Stimulated activated CD8-positive, alpha-beta memory T cell treated with anti-CD3 and anti-CD28 coated beads, Interleukin-2, amount 100 ng/mL, for 48 hours (primary cell): ENCODE results near the gene ASF1A.
"Not testable (repeated sequence)": the region's sequence is repeated elsewhere in the genome, so short reads cannot be mapped to it uniquely, and the experiment has no call there.

Experiments
- DNase-seq, 2 donors: peaks; one replicate each; pipeline ENCODE4 v3.0.0-alpha.2; 2020; ENCODE audit warnings: low read depth in 2 of 2

The ASF1A gene

DNA sequence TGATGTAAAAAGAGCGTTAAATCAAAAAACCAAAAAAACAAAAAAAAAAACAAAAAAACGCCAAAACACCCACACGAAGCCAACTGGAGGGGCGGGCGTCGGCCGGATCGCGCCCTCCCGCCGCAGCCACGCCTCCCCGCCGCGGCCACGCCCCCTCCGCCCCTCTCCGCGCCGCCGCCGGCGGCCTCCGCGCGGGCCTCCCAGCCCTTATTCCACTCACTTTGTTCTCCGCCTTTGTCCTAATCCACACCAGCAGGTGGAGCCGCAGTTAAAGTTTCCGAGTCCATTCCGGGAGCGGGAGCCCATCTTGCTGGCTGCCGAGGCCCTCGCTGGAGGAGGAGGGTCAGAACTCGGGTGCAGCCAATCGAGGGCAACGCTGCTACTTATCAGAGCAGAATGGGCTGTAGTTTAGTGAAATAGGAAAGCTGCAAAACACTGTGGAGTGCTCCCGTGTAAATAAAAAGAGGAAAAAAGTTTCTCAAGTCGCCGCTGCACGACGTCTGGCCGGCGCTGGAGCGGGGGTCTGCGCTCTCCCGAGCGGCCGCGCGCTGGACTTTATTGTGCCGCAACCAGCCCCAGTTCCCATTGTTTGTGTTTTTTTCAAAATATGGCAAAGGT, at the start of gene ASF1A:
TSS of gene ASF1A (plus strand) at position 346 of the 618 bp plus-strand sequence. CDS start at position 608, 262 bp downstream.
- DNase-seq: peak; percentile 87 to 91

DNA sequence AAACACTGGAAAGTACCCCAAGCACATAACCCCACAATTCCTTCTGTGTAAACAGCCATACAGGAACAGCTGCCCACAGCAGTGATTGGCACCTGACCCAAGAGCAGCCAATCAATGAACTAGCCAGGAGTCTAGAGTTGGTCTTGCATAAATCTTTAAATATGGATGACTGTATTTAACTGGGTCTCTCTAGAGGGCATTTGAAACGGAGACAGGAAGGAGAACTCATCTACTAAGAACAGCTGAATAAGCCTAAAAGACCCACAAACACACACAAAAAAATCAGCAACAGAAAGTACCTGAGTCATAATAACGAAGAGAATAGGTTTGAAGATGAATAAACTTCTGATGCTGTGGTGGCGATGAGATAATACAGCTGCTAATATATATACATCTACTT, 49.0 kb upstream of the ASF1A start:
- no peak for DNase-seq

DNA sequence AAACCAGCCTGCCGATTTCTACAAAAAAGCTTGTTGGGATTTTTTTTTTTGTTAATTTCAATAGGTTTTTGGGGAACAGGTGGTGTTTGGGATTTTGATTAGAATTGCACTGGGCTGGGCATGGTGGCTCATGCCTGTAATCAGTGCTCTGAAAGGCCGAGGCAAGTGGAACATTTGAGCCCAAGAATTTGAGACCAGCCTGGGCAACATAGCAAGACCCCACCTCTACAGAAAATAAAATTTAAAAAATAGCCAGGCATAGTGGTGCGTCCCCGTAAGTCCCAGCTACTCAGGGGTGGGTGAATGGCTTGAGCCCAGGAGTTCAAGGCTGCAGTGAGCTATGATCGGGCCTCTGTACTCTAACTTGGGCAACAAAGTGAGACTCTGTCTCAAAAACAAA, 40.5 kb upstream of the ASF1A start:
- no peak for DNase-seq

GRCh38 chr6:118856301-118856700, 37.7 kb upstream of the ASF1A start:
- DNase-seq: no peak

- DNase-seq: no peak
These were observed 34.4 kb upstream of the ASF1A start for GRCh38 chr6:118859517-118860064.

DNA sequence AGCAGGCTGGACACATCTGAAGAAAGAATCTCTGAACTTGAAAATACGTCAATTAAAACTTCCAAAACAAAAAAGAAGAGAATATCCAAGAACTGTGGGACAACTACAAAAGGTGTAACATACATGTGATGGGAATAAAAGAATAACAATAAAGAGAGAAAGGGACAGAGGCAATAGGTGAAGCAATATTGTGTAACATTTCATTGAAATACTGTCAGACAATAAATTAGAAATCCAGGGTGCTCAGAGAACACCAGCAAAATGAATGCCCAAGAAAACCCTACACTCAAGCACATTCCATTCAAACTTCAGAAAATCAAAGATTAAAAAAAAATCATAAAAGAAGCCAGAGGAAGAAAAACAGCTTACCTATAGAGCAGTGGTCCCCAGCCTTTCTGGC, 33.6 kb upstream of the ASF1A start:
- DNase-seq: no peak

DNA sequence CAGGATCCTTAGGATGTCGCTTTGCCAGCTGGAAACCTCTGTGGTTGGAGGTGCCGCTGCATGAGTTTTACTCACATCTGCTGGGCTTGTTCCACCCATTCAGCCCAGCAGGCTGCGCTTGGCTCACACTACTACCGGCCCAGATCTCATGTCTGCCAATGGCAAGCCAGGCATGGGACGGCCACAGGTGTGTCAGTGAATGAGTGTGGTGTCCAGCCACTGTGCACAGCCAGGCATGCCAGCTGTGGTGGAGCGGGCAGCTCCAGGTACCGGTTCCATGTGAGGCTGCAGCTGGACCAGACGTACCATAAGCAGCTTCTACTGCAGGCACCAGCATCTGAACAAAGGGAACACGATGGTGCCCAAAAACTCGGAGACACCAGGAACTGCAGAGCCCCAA, 33.1 kb upstream of the ASF1A start:
- no peak for DNase-seq

DNA sequence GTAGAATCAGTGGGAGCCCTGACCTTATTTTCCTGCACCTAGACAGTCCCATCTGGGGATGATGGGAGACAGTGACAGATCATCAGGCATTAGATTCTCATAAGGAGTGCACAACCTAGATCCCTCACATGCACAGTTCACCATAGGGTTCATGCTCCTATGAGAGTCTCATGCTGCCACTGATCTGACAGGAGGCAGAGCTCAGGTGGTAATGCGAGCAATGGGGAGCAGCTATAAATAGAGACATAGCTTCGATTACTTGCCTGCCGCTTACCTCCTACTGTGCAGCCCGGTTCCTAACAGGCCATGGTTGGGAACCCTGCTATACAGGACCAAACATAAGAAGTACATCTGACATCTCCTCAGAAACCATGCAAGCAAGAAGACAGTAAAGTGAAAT, 31.5 kb upstream of the ASF1A start:
- DNase-seq: no peak

- DNase-seq: no peak
These were observed 29.4 kb upstream of the ASF1A start for GRCh38 chr6:118864341-118865099.

GRCh38 chr6:118865100-118865391, 28.9 kb upstream of the ASF1A start:
- DNase-seq: no peak

GRCh38 chr6:118867181-118867580, 26.8 kb upstream of the ASF1A start:
- no peak for DNase-seq

DNA sequence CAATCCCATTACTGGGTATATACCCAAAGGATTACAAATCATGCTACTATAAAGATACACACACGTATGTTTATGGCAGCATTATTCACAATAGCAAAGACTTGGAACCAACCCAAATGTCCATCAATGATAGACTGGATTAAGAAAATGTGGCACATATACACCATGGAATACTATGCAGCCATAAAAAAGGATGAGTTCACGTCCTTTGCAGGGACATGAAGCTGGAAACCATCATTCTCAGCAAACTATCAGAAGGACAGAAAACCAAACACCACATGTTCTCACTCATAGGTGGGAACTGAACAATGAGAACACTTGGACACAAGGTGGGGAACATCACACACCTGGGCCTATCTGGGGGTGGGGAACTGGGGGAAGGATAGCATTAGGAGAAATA, 25.1 kb upstream of the ASF1A start:
- not testable (repeated sequence) for DNase-seq

- DNase-seq: no peak
These were observed 24.6 kb upstream of the ASF1A start for GRCh38 chr6:118869350-118869749.

GRCh38 chr6:118869894-118870589, 23.9 kb upstream of the ASF1A start:
- DNase-seq: no peak

GRCh38 chr6:118871331-118871730, 22.6 kb upstream of the ASF1A start:
- no peak for DNase-seq

GRCh38 chr6:118872318-118872717, 21.6 kb upstream of the ASF1A start:
- no peak for DNase-seq

DNA sequence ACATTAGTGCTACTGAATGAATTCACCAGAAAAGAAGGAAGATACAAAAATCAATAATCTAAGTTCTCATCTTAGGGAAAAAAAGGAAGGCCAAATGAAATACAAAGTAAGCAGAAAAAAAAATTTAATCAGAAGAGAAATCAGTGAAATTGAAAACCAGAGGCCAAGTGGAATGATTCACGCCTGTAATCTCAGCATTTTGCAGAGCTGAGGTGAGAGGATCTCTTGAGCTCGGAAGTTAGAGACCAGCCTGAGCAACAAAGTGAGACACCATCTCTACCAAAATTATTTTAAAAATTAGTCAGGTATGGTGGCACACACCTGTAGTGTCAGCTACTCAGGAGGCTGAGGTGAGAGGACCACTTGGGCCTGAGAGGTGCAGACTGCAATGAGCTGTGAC, 21.2 kb upstream of the ASF1A start:
- DNase-seq: no peak

- no peak for DNase-seq
These were observed 20.7 kb upstream of the ASF1A start for GRCh38 chr6:118873239-118873638.

GRCh38 chr6:118875672-118876071, 18.3 kb upstream of the ASF1A start:
- DNase-seq: no peak

- no peak for DNase-seq
These were observed 17.8 kb upstream of the ASF1A start for GRCh38 chr6:118876198-118876597.

GRCh38 chr6:118876814-118877213, 17.1 kb upstream of the ASF1A start:
- no peak for DNase-seq

- no peak for DNase-seq
These were observed 16.1 kb upstream of the ASF1A start for GRCh38 chr6:118877806-118878205.
